Amniotic stem cell (primary cell): ENCODE measurements around the gene MED15.
A peak's percentile ranks its signal among the peaks of the same experiment; 100 is the strongest.

ENCODE experiments used
- DNase-seq: peaks from one replicate; lab custom pipeline; 2025; lab: John Stamatoyannopoulos, UW

The MED15 gene

DNA sequence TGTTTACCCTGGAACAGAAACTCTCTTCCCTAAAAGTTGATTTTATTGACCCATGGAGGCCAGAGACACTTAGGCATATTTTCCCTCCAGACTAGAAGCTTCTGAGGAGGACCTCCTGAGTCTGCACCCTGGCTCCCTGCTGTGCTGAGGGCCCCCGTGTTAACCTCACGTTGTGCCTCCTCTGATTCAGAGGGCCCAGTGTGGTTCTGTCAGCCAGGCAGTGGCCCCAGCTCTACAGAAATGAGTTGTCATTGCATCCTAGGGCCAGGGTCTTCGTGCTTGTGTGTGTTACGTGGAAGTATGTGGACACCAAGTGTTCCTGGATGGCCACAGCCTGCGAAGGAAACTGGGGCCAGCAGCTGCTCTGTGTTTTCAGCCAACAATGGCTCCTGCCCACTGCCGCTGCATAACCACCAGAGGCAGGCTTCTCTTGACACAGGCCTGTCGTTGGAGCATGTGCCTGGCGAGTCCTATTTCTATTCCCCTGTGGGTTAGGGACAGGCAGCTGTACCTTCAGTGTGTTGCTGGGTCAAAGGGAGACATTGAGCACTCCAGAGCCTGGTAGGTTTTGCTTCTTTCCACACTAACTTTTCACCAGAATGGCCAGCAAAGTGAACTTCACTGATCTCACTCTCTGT is 44.5 kb downstream of the MED15 start:
- no peak for DNase-seq

GRCh38 chr22:20552443-20553401 is 45.3 kb downstream of the MED15 start:
- DNase-seq, result no peak

DNA sequence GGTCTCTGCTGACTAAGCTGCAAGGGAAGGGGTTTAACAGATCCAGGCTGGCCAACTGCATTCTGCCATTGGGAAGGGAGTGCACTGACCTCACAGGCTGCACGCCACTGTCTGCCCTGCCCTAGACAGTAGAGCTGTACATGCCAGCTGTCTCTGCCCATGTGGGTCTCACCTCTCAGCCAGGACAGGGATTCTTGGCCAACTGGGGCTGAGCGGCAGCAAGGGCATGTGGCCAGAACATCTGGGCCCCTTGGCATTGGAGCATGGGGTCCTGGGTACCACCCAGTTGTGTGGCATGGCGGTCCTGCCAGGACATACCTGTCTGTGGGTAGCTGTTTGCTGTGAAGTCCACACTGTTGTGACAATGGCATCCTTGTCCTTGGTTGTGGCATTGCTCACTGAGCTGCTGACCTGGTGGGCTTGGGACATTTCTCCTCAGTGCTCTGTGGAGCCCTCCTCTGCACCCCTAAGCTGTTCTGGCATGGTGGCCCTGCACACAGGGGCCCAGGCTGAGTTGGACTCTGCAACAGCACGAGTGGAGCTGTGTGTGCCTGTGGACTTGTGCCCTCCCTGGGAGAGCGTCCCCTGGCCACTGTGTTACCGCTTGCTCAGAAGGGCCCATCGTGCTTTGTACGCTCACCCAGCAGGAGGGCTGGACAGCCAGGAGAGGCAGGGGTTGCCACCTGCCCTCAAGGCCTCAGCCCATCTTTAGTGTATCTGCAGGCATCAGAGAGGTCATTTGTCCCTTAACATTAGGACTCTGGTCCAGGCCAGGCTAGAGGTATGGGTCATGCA is 46.7 kb downstream of the MED15 start:
- DNase-seq, result no peak

- DNase-seq, result no peak
Measured at GRCh38 chr22:20554824-20555223, 47.4 kb downstream of the MED15 start.

DNA sequence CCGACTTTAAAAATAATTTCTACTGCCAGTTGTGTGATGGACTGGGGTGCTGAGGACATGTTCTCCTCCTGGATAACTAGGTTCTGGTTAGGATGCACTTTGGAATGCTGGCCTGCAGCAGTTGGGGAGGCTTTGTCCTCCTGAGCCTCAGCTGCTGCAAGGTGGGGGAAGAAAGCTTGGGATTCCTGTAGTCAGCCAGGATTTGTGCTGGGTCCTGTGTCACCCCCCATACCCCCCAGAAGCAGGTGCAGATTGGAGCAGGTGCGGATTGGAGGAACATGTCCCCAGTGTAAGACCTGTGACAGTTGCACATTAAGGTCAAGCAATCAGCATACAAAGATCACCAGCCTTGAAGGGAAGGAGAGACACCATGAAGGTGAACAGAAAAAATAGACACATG is 51.1 kb downstream of the MED15 start:
- DNase-seq, result no peak

- no peak for DNase-seq
Measured at GRCh38 chr22:20559174-20559760, 51.9 kb downstream of the MED15 start.

DNA sequence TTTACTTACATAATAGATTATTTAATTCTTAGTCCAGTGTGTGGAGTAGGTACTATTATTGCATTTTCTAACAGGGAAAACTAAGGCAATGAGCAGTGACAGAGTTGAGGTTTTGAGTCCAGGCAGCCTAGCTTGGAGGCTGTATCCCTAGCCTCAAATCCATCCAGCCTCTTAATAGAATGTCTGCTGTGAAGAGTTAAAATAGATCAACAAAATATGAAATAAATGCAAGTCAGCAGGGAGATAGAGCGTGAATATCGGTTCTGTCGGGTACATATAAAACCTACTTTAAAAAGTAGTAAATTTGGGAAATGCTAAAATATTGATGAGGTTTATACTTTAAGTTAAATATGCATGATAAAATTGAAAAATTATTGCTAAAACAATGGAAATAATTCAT is 53.3 kb downstream of the MED15 start:
- no peak for DNase-seq

GRCh38 chr22:20561882-20562281 is 54.5 kb downstream of the MED15 start:
- DNase-seq, result no peak

DNA sequence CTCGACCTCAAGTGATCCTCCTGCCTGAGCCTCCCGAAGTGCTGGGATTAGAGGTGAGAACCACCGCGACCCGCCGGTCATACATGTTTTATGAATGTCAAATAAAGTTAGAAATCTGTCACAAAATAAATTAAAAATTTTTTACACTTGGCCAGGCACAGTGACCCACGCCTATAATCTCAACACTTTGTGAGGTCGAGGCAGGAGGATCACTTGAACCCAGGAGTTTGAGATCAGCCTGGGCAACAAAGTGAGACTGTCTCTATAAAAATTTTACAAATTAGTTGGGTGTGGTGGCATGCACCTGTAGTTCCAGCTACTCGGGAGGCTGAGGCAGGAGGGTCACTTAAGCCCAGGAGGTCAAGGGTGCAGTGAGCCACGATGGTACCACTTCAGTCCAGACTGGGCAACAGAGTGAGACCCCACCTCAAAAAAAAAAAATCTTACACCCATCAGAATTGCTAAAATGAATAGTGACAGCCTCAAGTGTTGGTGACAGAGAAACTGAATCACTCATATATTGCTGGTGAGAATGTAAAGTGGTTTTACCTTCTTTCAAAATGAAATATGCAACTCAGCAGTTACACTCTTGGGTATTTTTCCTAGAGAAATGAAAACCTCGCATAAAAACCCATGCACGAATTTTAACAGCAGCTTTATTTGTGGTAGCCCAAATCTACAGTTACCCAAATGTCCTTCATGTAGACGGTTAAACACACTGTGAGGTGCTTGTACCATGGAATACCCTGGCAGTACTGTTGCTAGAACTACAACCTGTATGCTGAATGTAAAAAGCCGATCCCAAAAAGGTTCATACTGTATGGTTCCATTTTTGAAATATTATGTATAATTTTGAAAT is 55.4 kb downstream of the MED15 start:
- no peak for DNase-seq

DNA sequence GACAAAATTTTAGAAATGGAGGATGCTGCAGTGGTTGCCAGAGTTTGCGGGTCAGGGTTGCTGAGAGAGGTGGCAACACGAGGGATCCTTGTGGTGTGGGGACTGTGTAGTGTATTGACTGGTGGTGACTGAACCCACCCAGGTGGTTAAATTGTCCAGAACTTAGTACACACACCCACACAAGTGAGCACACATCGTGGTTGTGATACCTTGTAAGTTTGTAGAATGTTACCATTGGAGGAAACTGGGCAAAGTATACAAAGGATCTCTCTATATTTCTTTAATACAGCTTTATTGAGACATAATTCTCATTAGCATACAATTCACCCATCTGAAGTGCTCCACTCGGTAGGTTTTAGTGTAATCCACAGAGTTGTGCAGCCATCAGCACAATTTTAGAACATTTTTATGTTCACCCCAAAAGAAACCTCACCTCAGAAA is 56.1 kb downstream of the MED15 start:
- DNase-seq, result no peak

GRCh38 chr22:20563941-20564371 is 56.5 kb downstream of the MED15 start:
- no peak for DNase-seq

- no peak for DNase-seq
Measured at GRCh38 chr22:20565079-20565734, 57.8 kb downstream of the MED15 start.

- no peak for DNase-seq
Measured at GRCh38 chr22:20565761-20566160, 58.4 kb downstream of the MED15 start.

DNA sequence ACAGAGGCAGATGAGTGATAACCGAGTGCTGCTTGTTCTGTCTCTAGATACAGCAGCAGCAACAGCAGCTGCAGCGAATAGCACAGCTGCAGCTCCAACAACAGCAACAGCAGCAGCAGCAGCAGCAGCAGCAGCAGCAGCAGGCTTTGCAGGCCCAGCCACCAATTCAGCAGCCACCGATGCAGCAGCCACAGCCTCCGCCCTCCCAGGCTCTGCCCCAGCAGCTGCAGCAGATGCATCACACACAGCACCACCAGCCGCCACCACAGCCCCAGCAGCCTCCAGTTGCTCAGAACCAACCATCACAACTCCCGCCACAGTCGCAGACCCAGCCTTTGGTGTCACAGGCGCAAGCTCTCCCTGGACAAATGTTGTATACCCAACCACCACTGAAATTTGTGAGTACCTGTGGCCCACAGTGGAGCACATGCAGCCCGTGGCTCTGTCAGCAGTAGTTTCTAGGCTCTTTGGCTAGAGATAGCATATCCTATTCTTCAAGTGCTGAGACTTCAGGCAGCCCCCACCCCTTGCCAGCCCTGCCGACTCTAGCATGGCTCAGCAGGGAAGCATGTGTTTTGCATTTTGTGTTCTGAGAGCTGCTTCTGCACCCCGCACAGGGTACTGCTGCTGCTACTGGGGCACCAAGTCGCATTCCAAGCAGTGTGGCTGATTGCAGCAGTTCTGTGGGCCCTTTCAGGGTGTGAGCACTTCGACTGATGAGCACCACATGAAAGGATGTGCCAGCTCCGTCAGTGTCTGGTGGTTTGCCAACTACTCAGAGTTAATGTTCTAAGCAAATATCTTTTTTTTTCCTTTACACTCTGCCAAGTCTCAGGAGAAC is 59.2 kb downstream of the MED15 start:
- peak; percentile 25 for DNase-seq

DNA sequence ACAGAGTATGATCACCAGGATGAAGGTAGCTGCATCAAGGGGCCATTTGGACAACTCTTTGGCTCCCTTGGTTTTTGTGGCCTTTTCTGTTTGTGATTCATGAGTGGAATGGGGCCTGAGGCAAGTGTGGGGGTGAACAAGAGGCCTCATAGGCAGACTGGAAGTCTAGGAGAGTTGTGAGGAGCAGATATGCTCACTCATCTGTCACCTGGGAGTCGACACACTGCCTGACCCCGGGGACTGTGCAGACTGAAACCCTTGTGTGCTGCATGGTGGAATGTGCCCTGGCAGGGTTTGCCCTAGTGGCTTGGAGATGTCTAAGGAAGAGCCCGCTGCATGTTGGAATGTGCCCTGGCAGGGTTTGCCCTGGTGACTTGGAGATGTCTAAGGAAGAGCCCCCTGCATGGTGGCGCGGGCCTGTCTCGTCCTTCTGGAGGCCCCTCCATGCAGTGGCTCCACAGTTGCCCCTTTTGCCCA is 60.0 kb downstream of the MED15 start:
- DNase-seq, result no peak

DNA sequence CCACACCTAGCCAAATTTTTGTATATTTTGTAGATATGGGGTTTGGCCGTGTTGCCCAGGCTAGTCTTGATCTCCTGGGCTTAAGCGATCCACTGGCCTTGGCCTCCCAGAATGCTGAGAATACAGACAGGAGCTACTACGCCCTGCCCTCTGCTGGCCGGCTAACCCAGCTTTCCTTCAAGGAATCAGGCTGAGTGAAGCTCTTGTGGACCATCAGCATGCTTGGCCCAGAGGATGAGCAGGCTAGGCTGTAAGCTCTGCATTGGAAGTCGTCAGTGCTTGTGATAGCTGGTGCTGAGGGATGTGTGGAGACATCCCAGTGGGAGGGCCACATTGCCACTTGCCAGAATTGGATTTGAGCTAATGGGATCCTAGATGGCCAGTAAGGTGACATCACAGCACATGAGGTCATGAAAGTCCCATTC is 60.6 kb downstream of the MED15 start:
- DNase-seq, result no peak

DNA sequence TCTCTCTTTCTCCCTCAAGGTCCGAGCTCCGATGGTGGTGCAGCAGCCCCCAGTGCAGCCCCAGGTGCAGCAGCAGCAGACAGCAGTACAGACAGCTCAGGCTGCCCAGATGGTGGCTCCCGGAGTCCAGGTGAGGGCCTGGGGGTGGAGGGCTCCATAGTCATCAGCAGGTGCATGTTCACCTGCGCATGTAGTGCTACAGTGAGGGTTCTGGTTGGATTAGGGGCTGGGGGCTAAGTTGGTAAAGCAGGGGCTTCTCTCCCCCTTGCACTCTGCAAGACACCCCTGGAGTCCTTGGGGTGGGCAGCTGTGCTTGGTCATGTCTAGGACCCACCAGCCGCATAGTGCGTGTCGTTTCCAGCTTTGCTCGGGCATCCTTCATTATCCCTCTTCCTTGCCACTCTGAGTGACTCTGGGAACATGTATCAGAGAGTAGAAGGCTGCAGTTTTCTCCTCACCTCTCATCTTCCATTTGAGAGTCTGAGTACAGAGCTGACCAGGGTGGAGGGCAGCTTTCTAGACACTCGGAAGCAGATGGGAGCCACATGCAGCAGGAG is 61.2 kb downstream of the MED15 start:
- no peak for DNase-seq

DNA sequence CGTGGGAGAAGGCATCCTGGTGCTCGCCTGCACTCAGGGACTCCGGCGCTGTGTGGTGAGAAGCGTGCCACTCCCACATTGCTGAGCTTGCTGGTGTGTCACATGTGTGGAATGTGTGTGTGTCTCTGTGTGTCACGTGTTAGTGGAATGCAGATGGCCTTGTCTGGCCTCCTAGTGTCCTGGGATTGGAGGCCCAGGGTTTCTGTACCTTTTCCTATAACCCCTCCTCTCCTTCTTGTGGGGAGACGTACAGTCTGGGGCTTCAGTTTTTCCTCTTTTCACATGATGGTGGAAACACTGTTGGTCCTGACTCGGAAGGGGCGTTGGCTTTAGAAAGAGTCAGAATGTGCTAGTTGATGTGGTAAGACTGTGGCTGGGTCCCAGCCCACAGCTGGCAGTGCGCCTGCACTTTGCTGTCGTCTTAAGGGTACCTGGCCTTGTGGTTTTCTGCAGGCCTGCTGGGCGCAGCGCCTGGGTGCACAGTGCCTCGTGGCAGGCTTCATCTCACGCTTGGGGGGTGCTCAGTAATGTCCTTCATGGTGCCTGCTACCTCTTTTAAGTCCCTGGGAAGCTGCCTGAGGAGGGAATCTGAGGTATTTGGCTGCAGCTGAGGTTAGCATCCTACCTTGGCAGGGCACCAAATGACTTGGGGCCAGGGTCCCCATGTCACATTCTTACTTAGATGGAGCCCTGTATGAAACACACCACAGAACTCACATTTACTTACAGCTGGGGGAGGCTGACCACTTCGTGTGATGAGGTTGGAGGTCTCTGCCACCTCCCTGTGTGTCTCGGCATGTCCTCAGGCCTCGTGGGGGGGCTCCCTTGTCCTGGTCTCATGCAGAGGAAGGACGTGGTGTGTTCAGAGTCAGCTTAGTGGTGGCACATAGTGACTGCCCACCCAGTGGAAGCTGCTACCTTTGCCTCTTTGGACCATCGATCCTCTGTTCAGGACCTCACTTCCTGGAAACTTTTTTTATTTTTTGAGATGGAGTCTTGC is 61.9 kb downstream of the MED15 start:
- DNase-seq, result peak; percentile 67
